MM.1S (cell line): ENCODE results near the gene ART5.

Experiments used
- DNase-seq: peaks from one replicate; pipeline ENCODE4 v3.0.0-alpha.2; 2015
- H2AFZ ChIP-seq: fragments of 300-600 bp; sonication (generic); 2 replicates; pipeline ENCODE4 v1.6.0; 2016; ENCODE audit warnings: antibody characterized with exemption, low read length
- H3F3A ChIP-seq: fragments of 300-600 bp; sonication (generic); 2 replicates; pipeline ENCODE4 v1.6.1; 2016; ENCODE audit warnings: mild to moderate bottlenecking, antibody characterized with exemption, low read length, moderate library complexity, mixed read lengths; ENCODE audit not compliant: insufficient read depth
- H3K27ac ChIP-seq: fragments of 300-600 bp; sonication (generic); 2 replicates; pipeline ENCODE4 v1.5.1; 2016; ENCODE audit warnings: mild to moderate bottlenecking, low read length
- H3K27me3 ChIP-seq: fragments of 300-600 bp; sonication (generic); replicated peaks from 2 replicates; pipeline ENCODE4 v1.6.0; 2016; ENCODE audit warnings: low read length; ENCODE audit not compliant: insufficient read depth
- H3K36me3 ChIP-seq: fragments of 300-600 bp; sonication (generic); replicated peaks from 2 replicates; pipeline ENCODE4 v1.6.1; 2016; ENCODE audit warnings: mild to moderate bottlenecking, low read length, mixed read lengths; ENCODE audit not compliant: insufficient read depth
- H3K4me1 ChIP-seq: fragments of 300-600 bp; sonication (generic); 2 replicates; pipeline ENCODE4 v1.6.1; 2016; ENCODE audit warnings: low read length, mixed read lengths
- H3K4me2 ChIP-seq: fragments of 300-600 bp; sonication (generic); 2 replicates; pipeline ENCODE4 v1.6.0; 2016; ENCODE audit warnings: low read depth, low read length
- H3K4me3 ChIP-seq: fragments of 300-600 bp; sonication (generic); 2 replicates; pipeline ENCODE4 v1.5.1; 2016; ENCODE audit warnings: low read length, mixed read lengths
- H3K79me2 ChIP-seq: fragments of 300-600 bp; sonication (generic); 2 replicates; pipeline ENCODE4 v1.6.1; 2016; ENCODE audit warnings: mixed run types, low read length, mixed read lengths
- H3K9ac ChIP-seq: fragments of 300-600 bp; sonication (generic); 2 replicates; pipeline ENCODE4 v1.6.1; 2016; ENCODE audit warnings: low read length, mixed read lengths
- H3K9me2 ChIP-seq: fragments of 300-600 bp; sonication (generic); replicated peaks from 2 replicates; pipeline ENCODE4 v1.6.1; 2016; ENCODE audit warnings: mild to moderate bottlenecking, low read length, mixed read lengths; ENCODE audit not compliant: insufficient read depth
- H3K9me3 ChIP-seq: fragments of 300-600 bp; sonication (generic); replicated peaks from 2 replicates; pipeline ENCODE4 v1.6.1; 2016; ENCODE audit warnings: mild to moderate bottlenecking, low read length, mixed read lengths; ENCODE audit not compliant: insufficient read depth
- H4K20me1 ChIP-seq: fragments of 300-600 bp; sonication (generic); 2 replicates; pipeline ENCODE4 v1.6.1; 2016; ENCODE audit warnings: mild to moderate bottlenecking, low read length, moderate library complexity, mixed read lengths; ENCODE audit not compliant: insufficient read depth
- CTCF ChIP-seq: fragments of 300-600 bp; sonication (generic); IDR thresholded peaks from 2 replicates; pipeline ENCODE4 v1.5.1; 2016; ENCODE audit warnings: antibody characterized with exemption, low read length, mixed read lengths
- EZH2 ChIP-seq: fragments of 300-600 bp; sonication (generic); optimal IDR thresholded peaks from 2 replicates; pipeline ENCODE3; 2017; ENCODE audit warnings: low read depth, mild to moderate bottlenecking, antibody characterized with exemption, low read length, mixed read lengths
- EZH2phosphoT487 ChIP-seq: fragments of 300-600 bp; sonication (generic); IDR thresholded peaks from 2 replicates; pipeline ENCODE4 v1.6.1; 2018; ENCODE audit warnings: antibody characterized with exemption, low read length

The ART5 gene

GRCh38 chr11:3679077-3679476 lies 37.3 kb upstream of the ART5 start:
- no peak for DNase-seq
- H2AFZ ChIP-seq = no peak overlapping the region
- TF ChIP-seq CTCF (no peak), EZH2phosphoT487 (no peak), EZH2 (no peak)
- H3K27me3 ChIP-seq = no peaks in the 10 kb centered on the region
- H3F3A ChIP-seq = no peaks in the 10 kb centered on the region
- no peaks in the 10 kb centered on the region for H3K4me1 ChIP-seq
- H4K20me1 ChIP-seq = no peaks in the 10 kb centered on the region
- H3K9ac ChIP-seq = no peak overlapping the region
- no peak overlapping the region for H3K27ac ChIP-seq
- H3K9me3 ChIP-seq = no peaks in the 10 kb centered on the region
- peaks cover 28% of the 10 kb centered on the region for H3K36me3 ChIP-seq
- no peak overlapping the region for H3K4me2 ChIP-seq
- H3K9me2 ChIP-seq = no peaks in the 10 kb centered on the region
- H3K79me2 ChIP-seq = no peaks in the 10 kb centered on the region
- no peak overlapping the region for H3K4me3 ChIP-seq

GRCh38 chr11:3675971-3676370 lies 34.2 kb upstream of the ART5 start:
- H3K4me2 ChIP-seq = no peak overlapping the region
- H3K9me3 ChIP-seq = no peaks in the 10 kb centered on the region
- H4K20me1 ChIP-seq = no peaks in the 10 kb centered on the region
- H3K4me1 ChIP-seq = no peaks in the 10 kb centered on the region
- no peak overlapping the region for H3K9ac ChIP-seq
- no peaks in the 10 kb centered on the region for H3K27me3 ChIP-seq
- H3K27ac ChIP-seq = no peak overlapping the region
- no peaks in the 10 kb centered on the region for H3F3A ChIP-seq
- no peak for DNase-seq
- H3K79me2 ChIP-seq = no peaks in the 10 kb centered on the region
- no peak overlapping the region for H3K4me3 ChIP-seq
- peaks cover 28% of the 10 kb centered on the region for H3K36me3 ChIP-seq
- TF ChIP-seq EZH2 = no peak
- TF ChIP-seq CTCF = no peak
- no peak for TF ChIP-seq EZH2phosphoT487
- no peaks in the 10 kb centered on the region for H3K9me2 ChIP-seq
- H2AFZ ChIP-seq = no peak overlapping the region

GRCh38 chr11:3674189-3674588 lies 32.4 kb upstream of the ART5 start:
- H4K20me1 ChIP-seq = no peaks in the 10 kb centered on the region
- H2AFZ ChIP-seq = no peak overlapping the region
- DNase-seq = no peak
- H3K9me3 ChIP-seq = no peaks in the 10 kb centered on the region
- H3F3A ChIP-seq = no peaks in the 10 kb centered on the region
- H3K79me2 ChIP-seq = no peaks in the 10 kb centered on the region
- no peak for TF ChIP-seq EZH2
- no peak overlapping the region for H3K4me3 ChIP-seq
- H3K36me3 ChIP-seq = peaks cover 23% of the 10 kb centered on the region
- H3K27ac ChIP-seq = no peak overlapping the region
- no peak overlapping the region for H3K9ac ChIP-seq
- no peaks in the 10 kb centered on the region for H3K9me2 ChIP-seq
- no peaks in the 10 kb centered on the region for H3K27me3 ChIP-seq
- no peak overlapping the region for H3K4me2 ChIP-seq
- no peaks in the 10 kb centered on the region for H3K4me1 ChIP-seq

- TF ChIP-seq EZH2phosphoT487 = no peak
- TF ChIP-seq EZH2 = no peak
- no peak within 1 kb of the TSS for H3K4me2 ChIP-seq
- no peaks in the 10 kb centered on the region for H3K9me2 ChIP-seq
- peaks cover 10% of the 10 kb centered on the region; the same call in 1 of the 2 replicates for H3K36me3 ChIP-seq
- H4K20me1 ChIP-seq = no peaks in the 10 kb centered on the region
- no peak within 1 kb of the TSS for H2AFZ ChIP-seq
- no peak within 1 kb of the TSS for H3K27ac ChIP-seq
- H3K9ac ChIP-seq = no peak within 1 kb of the TSS
- DNase-seq = no peak
- H3F3A ChIP-seq = no peaks in the 10 kb centered on the region
- no peaks in the 10 kb centered on the region for H3K79me2 ChIP-seq
- no peaks in the 10 kb centered on the region for H3K27me3 ChIP-seq
- no peaks in the 10 kb centered on the region for H3K9me3 ChIP-seq
- H3K4me3 ChIP-seq = no peak within 1 kb of the TSS
- no peaks in the 10 kb centered on the region for H3K4me1 ChIP-seq
Observed at GRCh38 chr11:3671334-3672254, 29.8 kb upstream of the ART5 start, which contains the start of gene CHRNA10. TSS of gene CHRNA10 (minus strand) at chr11:3671384. CDS start at chr11:3671312, 72 bp downstream.
